ENCODE data around the gene HMGCL.

Gene HMGCL

DNA sequence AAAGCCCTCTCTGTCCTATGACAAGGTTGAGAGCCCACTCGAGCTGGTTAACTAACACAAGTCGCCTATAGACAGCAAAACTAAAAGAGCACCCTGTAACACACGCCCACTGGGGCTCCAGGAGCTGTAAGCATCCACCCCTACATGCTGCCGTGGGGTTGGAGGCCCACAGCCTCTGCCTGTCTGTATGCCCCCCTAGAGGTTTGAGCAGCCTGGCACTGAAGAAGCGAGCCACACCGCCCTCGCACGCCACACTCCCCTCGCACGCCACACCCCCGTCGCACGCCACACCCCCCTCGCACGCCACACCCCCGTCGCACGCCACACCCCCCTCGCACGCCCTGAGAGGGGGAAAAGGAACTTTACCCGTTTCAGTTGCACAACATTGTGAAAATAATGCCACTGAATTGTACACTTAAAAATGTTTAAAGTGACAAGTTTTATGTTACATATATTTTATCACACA is 13.2 kb upstream of the HMGCL start:
- TF ChIP-seq GATA2 (IDR thresholded peaks at IDR 0.05; ENCODE audit: low read depth, low read length) (no peak), GATA3 (IDR thresholded peaks at IDR 0.05; ENCODE audit: low read depth, low read length) (no peak)

DNA sequence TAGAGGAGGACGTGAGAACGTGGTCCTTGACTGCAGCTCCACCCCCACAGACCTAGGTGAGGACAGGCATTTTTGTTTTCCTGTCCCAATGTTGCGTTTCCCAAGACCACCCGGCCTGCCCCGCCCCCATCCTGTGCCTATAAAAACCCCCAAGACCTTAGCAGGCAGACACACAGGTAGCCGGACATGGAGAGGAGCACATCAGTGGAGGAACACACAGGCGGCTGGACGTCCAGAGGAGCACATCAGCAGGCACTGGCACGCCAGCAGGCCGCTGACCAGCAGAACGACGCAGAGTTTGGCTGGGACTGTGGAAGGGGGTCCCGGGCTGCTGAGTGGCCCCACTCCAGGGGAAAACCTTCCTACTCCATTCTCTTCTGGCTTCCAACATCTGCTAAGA is 12.7 kb upstream of the HMGCL start:
- TF ChIP-seq GATA2 (IDR thresholded peaks at IDR 0.05; ENCODE audit: low read depth, low read length) = no peak
- no peak for TF ChIP-seq GATA3 (IDR thresholded peaks at IDR 0.05; ENCODE audit: low read depth, low read length)

GRCh38 chr1:23836037-23836436 is 10.8 kb upstream of the HMGCL start:
- TF ChIP-seq GATA3 (IDR thresholded peaks at IDR 0.05; ENCODE audit: low read depth, low read length) (no peak), GATA2 (IDR thresholded peaks at IDR 0.05; ENCODE audit: low read depth, low read length) (no peak)

GRCh38 chr1:23827717-23828116 is 2.5 kb upstream of the HMGCL start:
- TF ChIP-seq GATA2 (IDR thresholded peaks at IDR 0.05; ENCODE audit: low read depth, low read length) (no peak), GATA3 (IDR thresholded peaks at IDR 0.05; ENCODE audit: low read depth, low read length) (no peak)

GRCh38 chr1:23825762-23826522 is 713 bp upstream of the HMGCL start:
- TF ChIP-seq GATA2 (IDR thresholded peaks at IDR 0.05; ENCODE audit: low read depth, low read length) (no peak), GATA3 (IDR thresholded peaks at IDR 0.05; ENCODE audit: low read depth, low read length) (no peak)

DNA sequence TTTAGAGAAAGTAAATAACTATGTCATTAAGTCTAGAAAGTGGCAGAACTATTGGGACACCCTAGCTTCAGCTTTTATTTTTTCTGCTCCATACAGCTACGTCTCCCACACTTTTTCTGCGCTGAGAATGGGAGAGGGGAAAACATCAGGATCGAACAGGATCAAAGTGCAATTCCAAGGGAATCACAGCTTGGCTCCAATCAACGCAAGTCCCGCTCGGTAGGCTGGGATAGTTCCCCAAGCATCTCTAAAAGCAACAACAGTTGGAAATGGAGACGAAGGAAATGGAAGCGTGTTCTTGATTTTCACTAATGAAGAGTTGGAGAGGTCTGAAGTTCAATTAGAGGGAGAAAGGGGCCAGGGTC is 536 bp downstream of the HMGCL start:
- TF ChIP-seq GATA2 (IDR thresholded peaks at IDR 0.05; ENCODE audit: low read depth, low read length) = no peak
- TF ChIP-seq GATA3 (IDR thresholded peaks at IDR 0.05; ENCODE audit: low read depth, low read length) = no peak

GRCh38 chr1:23823767-23824166 is 1.5 kb downstream of the HMGCL start:
- TF ChIP-seq GATA2 (IDR thresholded peaks at IDR 0.05; ENCODE audit: low read depth, low read length) = no peak
- TF ChIP-seq GATA3 (IDR thresholded peaks at IDR 0.05; ENCODE audit: low read depth, low read length) = no peak

- TF ChIP-seq GATA2 (IDR thresholded peaks at IDR 0.05; ENCODE audit: low read depth, low read length) = no peak
- no peak for TF ChIP-seq GATA3 (IDR thresholded peaks at IDR 0.05; ENCODE audit: low read depth, low read length)
Measured at GRCh38 chr1:23817633-23818032, 7.6 kb downstream of the HMGCL start.

GRCh38 chr1:23816906-23817305 is 8.3 kb downstream of the HMGCL start:
- TF ChIP-seq GATA3 (IDR thresholded peaks at IDR 0.05; ENCODE audit: low read depth, low read length) (no peak), GATA2 (IDR thresholded peaks at IDR 0.05; ENCODE audit: low read depth, low read length) (no peak)

DNA sequence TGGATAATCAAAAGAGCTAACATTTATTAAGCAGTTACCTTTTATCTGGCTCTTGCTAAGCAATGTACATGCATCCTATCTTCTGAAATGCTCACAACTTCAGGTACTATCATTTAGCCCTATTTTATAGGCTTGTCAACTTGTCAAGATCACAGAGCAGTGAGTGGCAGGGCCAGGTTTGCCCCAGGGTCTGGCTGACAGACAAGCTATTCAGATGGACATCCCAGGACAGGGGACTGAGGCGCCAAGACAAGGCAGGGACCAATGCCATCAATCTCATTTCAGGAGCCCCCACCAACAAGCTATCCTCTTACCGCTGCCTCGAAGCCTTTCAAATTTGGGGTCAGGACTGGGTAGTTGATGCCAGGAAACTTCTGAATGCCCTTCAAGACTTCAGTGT is 8.9 kb downstream of the HMGCL start:
- TF ChIP-seq GATA3 (IDR thresholded peaks at IDR 0.05; ENCODE audit: low read depth, low read length) = no peak
- no peak for TF ChIP-seq GATA2 (IDR thresholded peaks at IDR 0.05; ENCODE audit: low read depth, low read length)

GRCh38 chr1:23814016-23814415 is 11.2 kb downstream of the HMGCL start:
- TF ChIP-seq GATA2 (IDR thresholded peaks at IDR 0.05; ENCODE audit: low read depth, low read length) = no peak
- TF ChIP-seq GATA3 (IDR thresholded peaks at IDR 0.05; ENCODE audit: low read depth, low read length) = no peak

- TF ChIP-seq GATA3 (IDR thresholded peaks at IDR 0.05; ENCODE audit: low read depth, low read length) (no peak), GATA2 (IDR thresholded peaks at IDR 0.05; ENCODE audit: low read depth, low read length) (no peak)
Measured at GRCh38 chr1:23810818-23811540, 14.2 kb downstream of the HMGCL start.

GRCh38 chr1:23809751-23810171 is 15.5 kb downstream of the HMGCL start:
- TF ChIP-seq GATA3 (IDR thresholded peaks at IDR 0.05; ENCODE audit: low read depth, low read length) (no peak), GATA2 (IDR thresholded peaks at IDR 0.05; ENCODE audit: low read depth, low read length) (no peak)

GRCh38 chr1:23807453-23807852 is 17.8 kb downstream of the HMGCL start:
- TF ChIP-seq GATA2 (IDR thresholded peaks at IDR 0.05; ENCODE audit: low read depth, low read length) (no peak), GATA3 (IDR thresholded peaks at IDR 0.05; ENCODE audit: low read depth, low read length) (no peak)

- no peak for TF ChIP-seq GATA2 (IDR thresholded peaks at IDR 0.05; ENCODE audit: low read depth, low read length)
- no peak for TF ChIP-seq GATA3 (IDR thresholded peaks at IDR 0.05; ENCODE audit: low read depth, low read length)
Measured at GRCh38 chr1:23806280-23806679, 18.9 kb downstream of the HMGCL start.

All from SH-SY5Y (cell line).